GM18498 (cell line): ENCODE measurements around the gene SLC17A6.

ENCODE experiments used
- ATAC-seq: cut with Tn5 transposase; IDR thresholded peaks from one replicate; pipeline ENCODE4 v1.9.1; 2021; ENCODE audit warnings: mild to moderate bottlenecking, moderate library complexity; ENCODE audit not compliant: unreplicated experiment

SLC17A6 gene

GRCh38 chr11:22337596-22338485, at the start of gene SLC17A6:
Gene SLC17A6 (plus strand): TSS chr11:22338381. CDS start chr11:22338534, 153 bp downstream.
- ATAC-seq, result no peak

GRCh38 chr11:22302368-22302767, 35.8 kb upstream of the SLC17A6 start:
- ATAC-seq, result no peak

GRCh38 chr11:22304337-22304961, 33.7 kb upstream of the SLC17A6 start:
- no peak for ATAC-seq

- no peak for ATAC-seq
Measured at GRCh38 chr11:22317656-22318055, 20.5 kb upstream of the SLC17A6 start.

DNA sequence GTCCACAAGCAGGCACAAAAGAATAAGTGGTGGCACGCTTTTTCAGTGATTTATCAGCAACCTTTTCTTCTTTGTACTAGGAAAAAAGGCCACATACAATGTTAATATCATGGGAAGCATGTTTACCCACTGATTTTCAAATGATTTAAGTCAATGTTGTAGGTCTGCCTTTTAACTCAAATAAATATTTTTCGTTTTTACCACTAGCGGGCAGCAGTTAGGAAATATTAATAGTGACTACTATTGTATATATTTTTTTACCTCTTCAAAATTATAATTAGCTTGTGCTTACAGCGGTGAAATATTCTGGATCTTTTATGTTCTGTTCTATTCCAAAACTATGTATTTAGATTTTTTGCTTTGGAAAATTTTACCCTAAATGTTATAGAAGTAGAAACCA, 6.4 kb upstream of the SLC17A6 start:
- no peak for ATAC-seq

DNA sequence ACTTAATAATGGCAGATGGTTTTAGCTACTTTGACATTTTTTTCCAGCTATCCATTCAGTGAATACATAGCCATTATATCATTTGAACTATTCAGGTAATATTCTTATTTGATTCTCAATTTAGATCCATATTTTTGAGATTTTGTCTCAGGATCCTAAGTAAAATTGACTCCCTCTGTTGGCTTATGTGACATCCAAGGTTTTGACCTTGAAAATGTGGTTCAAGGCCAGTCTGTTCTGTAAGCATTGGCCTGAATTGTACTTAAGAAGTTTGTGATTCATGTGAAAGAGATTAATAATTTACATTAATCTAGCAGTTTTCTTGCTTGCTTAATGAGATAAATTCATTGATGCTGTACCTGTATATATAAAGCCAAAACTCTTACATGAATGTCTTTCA, 1.6 kb upstream of the SLC17A6 start:
- ATAC-seq, result no peak

- no peak for ATAC-seq
Measured at GRCh38 chr11:22339611-22340010, 1.4 kb downstream of the SLC17A6 start.

DNA sequence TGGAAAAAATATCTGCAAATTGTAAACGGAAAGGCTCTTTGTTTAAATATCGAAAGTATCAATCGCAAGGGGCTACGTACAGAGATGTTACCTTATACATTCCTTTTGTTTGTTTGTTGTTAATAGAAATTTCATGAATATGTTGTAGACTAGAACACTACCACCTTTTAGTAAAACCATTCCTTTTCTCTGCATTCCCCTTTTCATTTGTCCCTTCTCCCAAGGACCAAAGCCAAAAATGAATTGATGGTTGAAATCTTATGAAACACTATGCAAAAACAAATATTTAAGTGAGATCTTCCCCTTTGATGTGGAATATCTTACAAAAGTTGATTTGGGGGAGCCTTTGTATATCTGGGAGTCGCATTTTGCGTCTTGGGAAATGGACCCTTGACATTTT, 2.1 kb downstream of the SLC17A6 start:
- no peak for ATAC-seq

DNA sequence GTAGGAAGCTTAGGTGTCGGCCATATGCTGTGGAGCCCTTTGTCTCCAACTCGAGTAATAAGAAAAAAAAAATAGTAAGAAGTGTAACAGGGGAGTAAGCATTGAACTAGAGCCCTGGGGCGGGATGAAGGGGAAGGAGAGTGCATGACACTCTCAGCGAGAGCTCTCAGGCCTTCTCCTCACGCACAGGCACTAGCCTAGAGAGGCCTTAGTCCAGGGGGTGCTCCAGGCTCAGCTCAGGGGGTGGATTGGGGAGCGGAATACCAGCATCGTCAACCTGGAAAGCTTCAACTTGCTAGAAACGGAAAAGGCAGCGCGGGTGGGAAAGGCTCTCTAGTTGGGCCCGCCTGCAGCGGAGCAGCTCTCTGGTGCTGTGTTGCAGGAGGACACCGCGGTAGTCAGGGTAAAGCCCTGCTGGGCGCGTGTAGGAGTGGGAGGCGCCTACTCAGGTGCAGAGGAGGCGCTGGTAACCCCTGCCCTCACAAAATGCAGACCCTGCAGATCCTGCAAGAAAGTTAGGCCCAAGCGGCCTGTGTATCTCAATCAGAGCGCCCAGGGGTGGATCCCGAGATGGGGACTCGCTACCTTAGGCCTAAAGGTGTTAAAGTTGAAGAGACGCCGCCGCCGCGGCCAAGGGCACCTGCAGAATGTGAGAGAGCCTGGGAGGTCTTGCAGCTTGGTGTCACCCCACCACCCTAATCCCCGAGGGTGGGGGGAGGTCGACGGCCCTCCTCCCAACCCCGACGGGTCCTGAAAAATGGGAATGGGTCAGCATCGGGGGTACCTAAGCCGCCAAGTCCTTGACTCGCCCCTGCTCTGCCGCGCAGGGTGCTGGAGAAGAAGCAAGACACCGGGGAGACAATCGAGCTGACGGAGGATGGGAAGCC, 2.8 kb downstream of the SLC17A6 start:
- no peak for ATAC-seq

GRCh38 chr11:22341588-22341931, 3.4 kb downstream of the SLC17A6 start:
- no peak for ATAC-seq

DNA sequence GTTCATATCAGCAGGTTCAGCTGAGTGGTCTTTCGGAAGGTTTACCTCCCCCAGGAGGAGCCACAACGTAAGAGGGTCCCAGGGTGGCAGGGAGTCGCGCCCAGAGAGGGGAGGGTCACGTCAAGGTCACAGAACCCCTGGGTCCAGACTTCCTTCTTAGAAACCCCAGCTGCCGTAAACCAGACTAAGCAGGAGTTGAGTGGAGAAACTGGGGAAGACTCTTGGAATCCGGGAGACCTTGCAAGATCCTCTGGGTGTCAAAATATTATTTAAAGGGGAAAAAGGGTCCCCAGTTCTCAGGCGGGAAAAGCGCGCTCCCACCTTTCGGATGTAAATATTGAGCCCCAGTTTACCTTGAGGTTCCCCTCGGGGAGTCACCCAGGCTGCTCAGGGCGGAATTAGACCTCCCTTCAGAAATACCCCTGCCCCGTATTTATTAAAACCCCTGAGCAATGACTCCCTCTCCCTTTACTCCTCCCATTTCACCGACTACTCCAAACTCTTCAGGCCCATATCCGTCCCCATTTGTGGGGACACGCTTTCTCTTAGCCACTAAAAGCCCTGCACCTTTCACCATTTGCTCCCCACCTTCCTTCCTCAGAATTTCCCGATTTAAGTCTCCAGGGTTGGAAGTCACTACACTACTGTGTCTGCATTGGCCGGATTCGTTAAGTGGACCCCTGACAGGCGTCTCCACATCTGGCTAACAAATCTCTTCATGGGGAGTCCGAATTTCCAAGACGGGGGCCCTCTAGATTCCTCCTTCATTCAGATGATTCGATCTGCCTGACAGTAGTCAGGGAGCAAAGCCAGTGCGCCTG, 4.2 kb downstream of the SLC17A6 start:
- no peak for ATAC-seq

DNA sequence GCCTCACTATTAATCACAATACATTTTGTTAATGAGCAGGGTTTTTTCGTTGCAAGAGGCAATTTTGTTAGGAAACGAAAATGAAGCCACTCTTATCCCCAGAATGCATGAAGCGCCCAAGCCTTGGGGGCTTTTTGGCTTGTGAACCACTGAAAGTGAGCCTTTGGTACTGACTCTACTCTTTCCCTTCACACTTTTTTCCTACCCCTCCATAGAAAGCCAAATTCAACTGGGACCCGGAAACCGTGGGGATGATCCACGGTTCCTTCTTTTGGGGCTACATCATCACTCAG, 4.8 kb downstream of the SLC17A6 start:
- ATAC-seq, result no peak

DNA sequence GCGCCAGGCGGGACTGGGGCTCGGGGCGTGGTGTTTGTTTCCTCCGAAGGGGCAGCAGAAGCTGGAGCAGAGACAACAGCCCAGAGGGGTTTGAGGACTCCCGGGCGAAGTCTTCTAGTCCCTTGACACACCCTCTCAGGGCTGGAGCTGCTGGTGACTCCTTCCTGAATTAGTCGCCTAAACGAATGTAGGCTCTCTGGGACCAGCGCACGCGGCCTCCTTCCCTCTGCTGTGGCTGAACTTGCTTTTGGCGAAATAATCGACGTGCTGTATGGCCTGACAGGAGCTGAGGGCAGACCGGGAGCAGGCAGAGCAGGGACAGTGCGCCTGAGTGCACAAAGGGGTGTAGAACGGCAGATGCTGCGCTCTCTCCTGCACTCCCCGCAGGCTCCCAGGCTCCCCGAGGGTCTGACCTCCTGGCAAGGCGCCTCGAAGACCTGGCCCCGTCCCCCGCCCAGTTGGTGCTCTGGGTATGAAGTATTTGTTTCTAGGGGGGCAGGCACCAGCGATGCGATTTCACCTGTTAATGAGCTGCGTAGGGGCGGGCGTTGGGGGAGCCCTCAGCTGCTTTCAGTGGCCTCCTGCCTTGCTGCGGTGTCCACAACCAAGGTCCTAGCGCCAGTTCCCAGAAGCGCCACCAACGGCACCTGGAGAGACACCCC, 5.3 kb downstream of the SLC17A6 start:
- no peak for ATAC-seq

DNA sequence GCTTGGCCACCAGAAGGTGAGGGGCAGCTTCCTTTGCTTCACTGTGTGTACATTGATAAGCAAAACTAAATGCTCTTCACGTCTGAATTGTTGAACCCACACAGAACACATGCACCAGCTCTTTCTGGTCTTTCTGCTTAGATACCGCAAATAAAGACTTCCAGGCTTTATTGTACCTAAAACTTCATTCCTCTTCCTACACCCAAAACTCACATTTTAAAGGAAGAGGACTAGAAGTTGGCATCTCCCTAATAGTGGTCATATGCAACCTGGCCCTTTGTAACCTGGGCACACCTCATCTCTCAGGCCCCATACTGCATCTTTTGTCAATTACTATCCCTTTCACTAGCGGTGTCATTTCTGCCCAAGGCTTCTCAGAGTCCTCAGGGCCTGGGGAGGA, 5.9 kb downstream of the SLC17A6 start:
- no peak for ATAC-seq

GRCh38 chr11:22346282-22346681, 8.1 kb downstream of the SLC17A6 start:
- no peak for ATAC-seq

DNA sequence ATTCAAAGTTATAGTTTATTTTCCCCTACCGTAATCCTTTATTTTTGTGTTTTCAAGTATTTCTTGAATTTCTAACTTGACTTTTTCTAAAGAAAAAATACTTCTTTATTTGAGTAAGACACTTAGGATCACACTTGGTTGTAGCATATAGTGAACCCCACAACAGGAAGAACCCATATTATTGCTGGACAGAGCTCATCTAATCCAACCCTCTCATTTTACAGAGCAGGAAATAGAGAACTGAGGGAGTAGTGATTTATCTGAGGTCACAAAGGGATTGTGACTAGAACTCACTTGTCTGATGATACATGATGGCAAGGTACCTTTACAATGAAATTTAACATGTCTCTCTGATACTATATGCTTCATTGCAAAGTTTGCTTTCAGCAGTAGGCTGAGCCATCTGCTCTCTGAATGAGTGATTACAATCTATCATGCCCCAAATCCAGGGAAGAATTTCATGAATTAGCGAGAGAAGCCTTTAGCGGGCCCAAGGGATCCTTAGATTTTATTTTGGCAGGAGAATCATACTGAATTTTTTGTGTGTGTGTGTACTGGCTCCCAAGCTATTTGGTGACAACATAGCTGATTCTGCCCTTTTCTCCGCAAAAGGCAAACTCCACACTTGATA, 9.8 kb downstream of the SLC17A6 start:
- ATAC-seq, result no peak

DNA sequence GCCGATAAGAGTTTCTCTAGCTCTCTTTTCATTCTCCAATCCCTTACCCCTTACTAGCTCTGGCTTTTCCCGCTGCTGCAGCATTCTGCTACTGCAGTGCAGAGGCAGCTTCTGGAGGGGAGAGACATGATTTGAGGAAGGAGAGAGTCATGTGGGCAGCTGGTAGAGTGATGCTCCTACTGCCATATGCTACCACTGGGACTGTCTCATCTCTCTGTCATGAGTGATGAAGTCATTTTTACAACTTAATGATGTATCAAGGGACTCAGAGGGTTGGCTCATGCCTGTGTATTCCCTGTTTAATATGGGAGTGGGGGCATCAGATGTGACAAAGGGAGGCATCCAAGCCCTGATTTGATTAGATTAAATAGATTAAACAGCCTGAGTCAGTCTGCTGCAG, 11.3 kb downstream of the SLC17A6 start:
- ATAC-seq, result no peak

DNA sequence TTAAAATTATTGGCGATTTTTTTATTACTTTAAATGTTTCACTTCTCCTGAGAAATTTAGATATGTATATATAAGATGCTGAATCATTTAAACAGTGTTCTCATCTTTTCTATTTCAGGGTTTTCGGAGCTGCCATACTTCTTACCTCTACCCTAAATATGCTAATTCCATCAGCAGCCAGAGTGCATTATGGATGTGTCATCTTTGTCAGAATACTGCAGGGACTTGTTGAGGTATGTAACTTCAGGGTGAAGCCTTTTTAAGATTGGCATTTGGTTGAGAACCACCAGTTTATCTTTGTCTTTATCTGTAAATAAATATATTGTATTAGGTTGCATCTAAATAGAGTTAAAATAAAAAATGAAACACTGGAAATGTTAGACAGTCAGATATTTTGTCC, 21.1 kb downstream of the SLC17A6 start:
- no peak for ATAC-seq

DNA sequence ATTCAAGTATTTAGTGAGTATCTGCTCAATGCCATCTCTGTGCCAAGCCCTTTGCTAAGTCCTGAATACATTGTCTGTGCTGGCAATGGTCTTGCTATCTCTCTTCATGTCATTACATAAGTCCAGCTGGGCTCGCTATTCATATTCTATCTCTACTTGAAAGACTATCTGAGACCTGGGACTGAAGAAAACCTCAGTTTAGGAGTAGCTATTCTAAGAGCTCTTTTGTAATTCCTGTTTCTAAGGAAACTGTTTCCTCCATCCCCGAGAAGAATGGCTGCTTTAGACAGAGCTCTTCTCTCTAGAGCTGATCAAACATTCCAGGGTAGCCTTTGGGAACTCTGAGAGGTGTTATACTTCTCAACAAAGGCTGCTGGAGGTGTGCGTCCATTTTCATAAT, 33.0 kb downstream of the SLC17A6 start:
- no peak for ATAC-seq

DNA sequence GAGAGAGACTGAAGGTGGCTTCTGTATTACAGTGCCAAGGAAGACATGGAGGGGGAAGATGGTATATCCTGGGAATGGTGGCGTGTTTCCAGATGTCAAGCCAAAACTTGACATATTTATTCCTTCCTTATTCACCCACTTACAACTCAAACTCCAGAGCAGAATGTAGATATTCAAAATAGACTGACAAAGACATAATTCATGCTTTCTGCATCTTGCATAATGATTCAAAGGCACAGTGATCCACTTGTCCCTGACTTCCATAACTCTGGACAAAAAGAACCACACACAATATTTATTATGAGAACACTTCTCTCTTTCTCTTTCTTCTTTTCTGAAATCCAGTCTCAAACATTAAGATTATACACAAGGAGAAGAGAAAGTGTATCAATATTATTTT, 48.9 kb downstream of the SLC17A6 start:
- ATAC-seq, result no peak
